Measurements from ENCODE around the gene GTF3C1. TPM values are rescaled to one million over a fixed set of nuclear protein-coding genes. Genes with fewer than 3 reads are reported as not detected.

Gene GTF3C1
- total RNA-seq, 1 experiment from 2014 or later: 121 TPM

DNA sequence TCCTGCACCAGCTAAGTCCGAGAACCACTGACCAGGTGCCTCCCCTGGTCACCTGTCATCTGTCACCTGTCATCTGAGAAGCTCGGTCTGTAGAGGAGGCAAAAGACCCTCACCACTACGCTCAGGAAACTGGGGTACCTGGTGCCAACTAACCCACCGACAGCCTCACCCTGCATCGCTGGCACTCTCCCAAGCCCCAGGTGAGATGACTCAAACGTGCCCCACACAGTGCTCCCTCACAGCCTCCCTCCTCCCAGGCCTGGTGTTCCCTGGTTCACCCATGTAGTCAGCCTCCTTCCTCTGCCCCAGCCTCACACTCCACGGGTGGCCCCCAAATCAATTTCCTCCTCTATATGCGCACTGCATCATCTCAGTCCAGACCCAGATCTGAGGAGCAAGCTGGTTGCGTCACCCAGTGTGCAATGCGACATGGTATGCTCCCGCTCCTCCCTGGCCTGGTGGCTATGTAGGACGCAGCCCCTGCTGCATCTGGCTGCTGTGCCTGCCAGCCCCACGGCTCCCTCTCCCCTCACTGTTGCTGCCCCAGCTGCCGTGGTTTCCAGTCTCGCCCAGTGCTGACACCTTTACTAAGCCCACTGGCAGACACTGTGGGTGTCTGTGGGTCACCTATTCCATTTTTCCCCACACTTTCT, 68.3 kb downstream of the GTF3C1 start:
- ChIA-PET POLR2A (no interaction called here), CTCF (no interaction called here)
- Histone ChIP-seq H3K27me3 (ENCODE audit: control insufficient read depth, insufficient read depth, low read length) (no peaks in the 10 kb centered on the region), H3K4me1 (ENCODE audit: control insufficient read depth, insufficient read depth, low read length) (no peaks in the 10 kb centered on the region), H3K27ac (ENCODE audit: low read length) (no peak overlapping the region), H3K36me3 (ENCODE audit: control insufficient read depth, insufficient read depth, low read length) (peaks cover 34% of the 10 kb centered on the region), H3K9me3 (ENCODE audit: control insufficient read depth, insufficient read depth, low read depth, low read length) (no peaks in the 10 kb centered on the region), H3K4me3 (ENCODE audit: low read depth in 2 of 2, low read length in 2 of 2) (no peak overlapping the region)
- in situ Hi-C loops (cut with HindIII; ENCODE audit: low pct_unique_long_range_greater_than_20kb, low sequenced_read_pairs): no loop called here
- intact Hi-C loops (cut with micrococcal nuclease; ENCODE audit: unreplicated experiment): no loop called here
- no TSS peak for BruUV-seq (replicated peaks)
- TF ChIP-seq, protein P1, sequence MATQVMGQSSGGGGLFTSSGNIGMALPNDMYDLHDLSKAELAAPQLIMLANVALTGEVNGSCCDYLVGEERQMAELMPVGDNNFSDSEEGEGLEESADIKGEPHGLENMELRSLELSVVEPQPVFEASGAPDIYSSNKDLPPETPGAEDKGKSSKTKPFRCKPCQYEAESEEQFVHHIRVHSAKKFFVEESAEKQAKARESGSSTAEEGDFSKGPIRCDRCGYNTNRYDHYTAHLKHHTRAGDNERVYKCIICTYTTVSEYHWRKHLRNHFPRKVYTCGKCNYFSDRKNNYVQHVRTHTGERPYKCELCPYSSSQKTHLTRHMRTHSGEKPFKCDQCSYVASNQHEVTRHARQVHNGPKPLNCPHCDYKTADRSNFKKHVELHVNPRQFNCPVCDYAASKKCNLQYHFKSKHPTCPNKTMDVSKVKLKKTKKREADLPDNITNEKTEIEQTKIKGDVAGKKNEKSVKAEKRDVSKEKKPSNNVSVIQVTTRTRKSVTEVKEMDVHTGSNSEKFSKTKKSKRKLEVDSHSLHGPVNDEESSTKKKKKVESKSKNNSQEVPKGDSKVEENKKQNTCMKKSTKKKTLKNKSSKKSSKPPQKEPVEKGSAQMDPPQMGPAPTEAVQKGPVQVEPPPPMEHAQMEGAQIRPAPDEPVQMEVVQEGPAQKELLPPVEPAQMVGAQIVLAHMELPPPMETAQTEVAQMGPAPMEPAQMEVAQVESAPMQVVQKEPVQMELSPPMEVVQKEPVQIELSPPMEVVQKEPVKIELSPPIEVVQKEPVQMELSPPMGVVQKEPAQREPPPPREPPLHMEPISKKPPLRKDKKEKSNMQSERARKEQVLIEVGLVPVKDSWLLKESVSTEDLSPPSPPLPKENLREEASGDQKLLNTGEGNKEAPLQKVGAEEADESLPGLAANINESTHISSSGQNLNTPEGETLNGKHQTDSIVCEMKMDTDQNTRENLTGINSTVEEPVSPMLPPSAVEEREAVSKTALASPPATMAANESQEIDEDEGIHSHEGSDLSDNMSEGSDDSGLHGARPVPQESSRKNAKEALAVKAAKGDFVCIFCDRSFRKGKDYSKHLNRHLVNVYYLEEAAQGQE (IDR thresholded peaks at IDR 0.05; ENCODE audit: insufficient read depth in 1 of 2, low read depth in 2 of 2, low read length in 1 of 2): no peak
- TF ChIP-seq, protein P2, sequence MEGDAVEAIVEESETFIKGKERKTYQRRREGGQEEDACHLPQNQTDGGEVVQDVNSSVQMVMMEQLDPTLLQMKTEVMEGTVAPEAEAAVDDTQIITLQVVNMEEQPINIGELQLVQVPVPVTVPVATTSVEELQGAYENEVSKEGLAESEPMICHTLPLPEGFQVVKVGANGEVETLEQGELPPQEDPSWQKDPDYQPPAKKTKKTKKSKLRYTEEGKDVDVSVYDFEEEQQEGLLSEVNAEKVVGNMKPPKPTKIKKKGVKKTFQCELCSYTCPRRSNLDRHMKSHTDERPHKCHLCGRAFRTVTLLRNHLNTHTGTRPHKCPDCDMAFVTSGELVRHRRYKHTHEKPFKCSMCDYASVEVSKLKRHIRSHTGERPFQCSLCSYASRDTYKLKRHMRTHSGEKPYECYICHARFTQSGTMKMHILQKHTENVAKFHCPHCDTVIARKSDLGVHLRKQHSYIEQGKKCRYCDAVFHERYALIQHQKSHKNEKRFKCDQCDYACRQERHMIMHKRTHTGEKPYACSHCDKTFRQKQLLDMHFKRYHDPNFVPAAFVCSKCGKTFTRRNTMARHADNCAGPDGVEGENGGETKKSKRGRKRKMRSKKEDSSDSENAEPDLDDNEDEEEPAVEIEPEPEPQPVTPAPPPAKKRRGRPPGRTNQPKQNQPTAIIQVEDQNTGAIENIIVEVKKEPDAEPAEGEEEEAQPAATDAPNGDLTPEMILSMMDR (IDR thresholded peaks at IDR 0.05): no peak
- TF ChIP-seq SIN3A (IDR thresholded peaks at IDR 0.05; ENCODE audit: borderline replicate concordance, insufficient read depth, low read depth, low read length): no peak
- no peak for TF ChIP-seq POLR2AphosphoS5 (IDR thresholded peaks at IDR 0.05; ENCODE audit: low read depth, low read length)
- TF ChIP-seq TCF7L2 (IDR thresholded peaks at IDR 0.05; ENCODE audit: low read depth, low read length): no peak
- 0 out of 2 replicates have a peak, but pooled peaks have one; percentile 25 for ATAC-seq
- DNase-seq (ENCODE audit: low read depth, low spot score): no peak

- intact Hi-C loops (cut with micrococcal nuclease; ENCODE audit: unreplicated experiment): no loop called here
- in situ Hi-C loops (cut with HindIII; ENCODE audit: low pct_unique_long_range_greater_than_20kb, low sequenced_read_pairs): no loop called here
These were observed 69.0 kb downstream of the GTF3C1 start for GRCh38 chr16:27480761-27481160.

DNA sequence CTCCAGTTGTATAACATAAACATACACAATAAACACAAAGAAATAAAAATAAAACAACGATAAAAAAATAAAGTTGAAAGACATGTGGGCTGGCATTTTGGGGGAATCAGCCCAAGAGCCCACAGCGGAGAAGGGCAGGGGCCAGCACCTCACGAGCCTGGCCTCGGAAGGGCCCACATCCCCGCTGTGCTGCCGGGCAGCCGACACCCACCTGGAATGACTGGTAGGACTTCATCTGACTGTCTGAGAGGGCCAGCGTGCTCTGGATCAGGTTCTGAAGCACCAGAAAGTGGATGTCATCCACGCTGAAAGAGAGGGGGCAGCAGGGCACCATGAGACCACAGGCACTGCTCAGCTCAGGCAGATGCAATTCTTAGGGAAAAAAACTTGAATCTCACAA, 73.5 kb downstream of the GTF3C1 start:
- H3K27ac ChIP-seq (ENCODE audit: low read length): no peak overlapping the region
- ChIA-PET POLR2A (no interaction called here), CTCF (interaction anchor here (0.6 kb wide), 1 partner anchor 39 kb away, joined by 3 read pairs; no protein-coding TSS in a partner anchor)
- DNase-seq (ENCODE audit: low read depth, low spot score) (no peak), ATAC-seq (no peak)
- peaks cover 25% of the 10 kb centered on the region for H3K36me3 ChIP-seq (ENCODE audit: control insufficient read depth, insufficient read depth, low read length)
- H3K27me3 ChIP-seq (ENCODE audit: control insufficient read depth, insufficient read depth, low read length): no peaks in the 10 kb centered on the region
- in situ Hi-C loops (cut with HindIII; ENCODE audit: low pct_unique_long_range_greater_than_20kb, low sequenced_read_pairs) (no loop called here), intact Hi-C loops (cut with micrococcal nuclease; ENCODE audit: unreplicated experiment) (no loop called here)
- no TSS peak for BruUV-seq (replicated peaks)
- no peak overlapping the region for H3K4me3 ChIP-seq (ENCODE audit: low read depth in 2 of 2, low read length in 2 of 2)
- H3K4me1 ChIP-seq (ENCODE audit: control insufficient read depth, insufficient read depth, low read length): no peaks in the 10 kb centered on the region
- H3K9me3 ChIP-seq (ENCODE audit: control insufficient read depth, insufficient read depth, low read depth, low read length): no peaks in the 10 kb centered on the region
- no peak for TF ChIP-seq TCF7L2 (IDR thresholded peaks at IDR 0.05; ENCODE audit: low read depth, low read length)
- TF ChIP-seq, protein P2 (IDR thresholded peaks at IDR 0.05): no peak
- no peak for TF ChIP-seq SIN3A (IDR thresholded peaks at IDR 0.05; ENCODE audit: borderline replicate concordance, insufficient read depth, low read depth, low read length)
- no peak for TF ChIP-seq POLR2AphosphoS5 (IDR thresholded peaks at IDR 0.05; ENCODE audit: low read depth, low read length)
- TF ChIP-seq, protein P1 (IDR thresholded peaks at IDR 0.05; ENCODE audit: insufficient read depth in 1 of 2, low read depth in 2 of 2, low read length in 1 of 2): no peak

More at GRCh38 chr16:27480761-27481160, 69.0 kb downstream of the GTF3C1 start:
- Histone ChIP-seq H3K4me3 (ENCODE audit: low read depth in 2 of 2, low read length in 2 of 2) (no peak overlapping the region), H3K4me1 (ENCODE audit: control insufficient read depth, insufficient read depth, low read length) (no peaks in the 10 kb centered on the region), H3K27me3 (ENCODE audit: control insufficient read depth, insufficient read depth, low read length) (no peaks in the 10 kb centered on the region), H3K36me3 (ENCODE audit: control insufficient read depth, insufficient read depth, low read length) (peaks cover 34% of the 10 kb centered on the region), H3K27ac (ENCODE audit: low read length) (no peak overlapping the region), H3K9me3 (ENCODE audit: control insufficient read depth, insufficient read depth, low read depth, low read length) (no peaks in the 10 kb centered on the region)
- DNase-seq (ENCODE audit: low read depth, low spot score) (no peak), ATAC-seq (no peak)
- no TSS peak for BruUV-seq (replicated peaks)
- TF ChIP-seq SIN3A (IDR thresholded peaks at IDR 0.05; ENCODE audit: borderline replicate concordance, insufficient read depth, low read depth, low read length) (no peak), TCF7L2 (IDR thresholded peaks at IDR 0.05; ENCODE audit: low read depth, low read length) (no peak), POLR2AphosphoS5 (IDR thresholded peaks at IDR 0.05; ENCODE audit: low read depth, low read length) (no peak)
- ChIA-PET CTCF (no interaction called here), POLR2A (no interaction called here)

Measured in Panc1 (cell line).